Measurements from ENCODE around the gene OTUB2. TPM values are rescaled to one million over a fixed set of nuclear protein-coding genes. Genes with fewer than 3 reads are reported as not detected.

Gene OTUB2
- polyA plus RNA-seq, 3 donors: 0.25 to 0.95 (median 0.28) TPM

DNA sequence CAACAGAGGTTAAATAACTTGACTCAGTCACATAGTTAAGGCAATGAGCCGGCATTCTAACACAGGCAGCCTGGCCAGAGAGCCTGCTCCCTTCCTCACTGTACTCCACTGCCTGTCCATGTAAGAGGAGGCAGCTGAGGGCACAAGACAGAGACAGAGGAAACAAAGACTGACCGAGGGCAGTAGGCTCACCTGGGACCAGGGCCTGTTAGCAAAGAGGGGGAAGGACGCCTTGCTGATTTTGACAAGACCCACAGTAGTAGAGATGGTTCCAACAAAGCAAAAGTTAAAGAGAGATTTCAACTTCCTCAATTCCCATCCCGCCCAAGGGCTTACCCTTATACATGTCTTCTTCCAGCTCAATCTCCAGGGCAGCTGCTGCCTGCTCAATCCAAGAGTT is 26.5 kb downstream of the OTUB2 start:
- no peak overlapping the region for H3K4me2 ChIP-seq (replicated peaks; ENCODE audit: extremely low read depth, low read length, poor library complexity, severe bottlenecking)
- Mint-ChIP-seq H3K36me3 (peaks cover 91 to 97% of the 10 kb centered on the region in 2 donors), H3K27me3 (ENCODE audit: low read depth in 3 of 3) (no peaks in the 10 kb centered on the region), H3K9me3 (no peaks in the 10 kb centered on the region), H3K4me1 (no peaks in the 10 kb centered on the region), H3K27ac (peak overlapping the region in 3 of 7 donors; percentile 7 to 52 (median 50)), H3K4me3 (no peak overlapping the region)
- H3K36me3 ChIP-seq (replicated peaks in 1 of 2; ENCODE audit: control insufficient read depth in 1 of 2, insufficient read depth in 2 of 2, low read length in 2 of 2): peaks cover 90 to 96% of the 10 kb centered on the region in 2 donors
- no peak overlapping the region for H3K4me3 ChIP-seq (replicated peaks in 1 of 3; ENCODE audit: low read depth in 2 of 3, low read length in 3 of 3)
- H3K4me1 ChIP-seq (ENCODE audit: control insufficient read depth in 1 of 2, insufficient read depth in 2 of 2, low read length in 2 of 2): no peaks in the 10 kb centered on the region
- no peaks in the 10 kb centered on the region for H4K20me1 ChIP-seq (ENCODE audit: insufficient read depth, low read length)
- TF ChIP-seq, protein P1, sequence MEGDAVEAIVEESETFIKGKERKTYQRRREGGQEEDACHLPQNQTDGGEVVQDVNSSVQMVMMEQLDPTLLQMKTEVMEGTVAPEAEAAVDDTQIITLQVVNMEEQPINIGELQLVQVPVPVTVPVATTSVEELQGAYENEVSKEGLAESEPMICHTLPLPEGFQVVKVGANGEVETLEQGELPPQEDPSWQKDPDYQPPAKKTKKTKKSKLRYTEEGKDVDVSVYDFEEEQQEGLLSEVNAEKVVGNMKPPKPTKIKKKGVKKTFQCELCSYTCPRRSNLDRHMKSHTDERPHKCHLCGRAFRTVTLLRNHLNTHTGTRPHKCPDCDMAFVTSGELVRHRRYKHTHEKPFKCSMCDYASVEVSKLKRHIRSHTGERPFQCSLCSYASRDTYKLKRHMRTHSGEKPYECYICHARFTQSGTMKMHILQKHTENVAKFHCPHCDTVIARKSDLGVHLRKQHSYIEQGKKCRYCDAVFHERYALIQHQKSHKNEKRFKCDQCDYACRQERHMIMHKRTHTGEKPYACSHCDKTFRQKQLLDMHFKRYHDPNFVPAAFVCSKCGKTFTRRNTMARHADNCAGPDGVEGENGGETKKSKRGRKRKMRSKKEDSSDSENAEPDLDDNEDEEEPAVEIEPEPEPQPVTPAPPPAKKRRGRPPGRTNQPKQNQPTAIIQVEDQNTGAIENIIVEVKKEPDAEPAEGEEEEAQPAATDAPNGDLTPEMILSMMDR (IDR thresholded peaks at IDR 0.05): no peak
- no peaks in the 10 kb centered on the region for H3K27me3 ChIP-seq (ENCODE audit: control insufficient read depth in 2 of 2, insufficient read depth in 2 of 2, low read length in 2 of 2)
- H3K27ac ChIP-seq (ENCODE audit: low read depth in 1 of 2, low read length in 2 of 2): no peak overlapping the region
- H2AFZ ChIP-seq (ENCODE audit: insufficient read depth, low read depth, low read length, poor library complexity, severe bottlenecking): no peak overlapping the region
- no peaks in the 10 kb centered on the region for H3K79me2 ChIP-seq (ENCODE audit: insufficient read depth, low read length)
- H3K9ac ChIP-seq (ENCODE audit: insufficient read depth, low read length, poor library complexity, severe bottlenecking): no peak overlapping the region
- intact Hi-C loops (cut with micrococcal nuclease): no loop called here
- no peaks in the 10 kb centered on the region for H3K9me3 ChIP-seq (replicated peaks in 1 of 2; ENCODE audit: control insufficient read depth in 1 of 2, insufficient read depth in 1 of 2, low read length in 2 of 2)
- WGBS (ENCODE audit: insufficient coverage): 100% methylated on average over 1 of the region's 4 CpGs
- DNase-seq: no peak

GRCh38 chr14:94054401-94054800 is 28.3 kb downstream of the OTUB2 start:
- Mint-ChIP-seq H3K4me1 (peaks cover 3% of the 10 kb centered on the region), H3K9me3 (no peaks in the 10 kb centered on the region), H3K27me3 (ENCODE audit: low read depth in 3 of 3) (no peaks in the 10 kb centered on the region), H3K4me3 (no peak overlapping the region), H3K27ac (peak overlapping the region in 3 of 7 donors; percentile 2 to 51 (median 13)), H3K36me3 (peaks cover 91 to 98% of the 10 kb centered on the region in 2 donors)
- Histone ChIP-seq H3K27ac (ENCODE audit: low read depth in 1 of 2, low read length in 2 of 2) (no peak overlapping the region), H4K20me1 (ENCODE audit: insufficient read depth, low read length) (no peaks in the 10 kb centered on the region), H3K4me3 (replicated peaks in 1 of 3; ENCODE audit: low read depth in 2 of 3, low read length in 3 of 3) (no peak overlapping the region), H3K36me3 (replicated peaks in 1 of 2; ENCODE audit: control insufficient read depth in 1 of 2, insufficient read depth in 2 of 2, low read length in 2 of 2) (peaks cover 92 to 96% of the 10 kb centered on the region in 2 donors), H3K4me1 (ENCODE audit: control insufficient read depth in 1 of 2, insufficient read depth in 2 of 2, low read length in 2 of 2) (no peaks in the 10 kb centered on the region), H3K9ac (ENCODE audit: insufficient read depth, low read length, poor library complexity, severe bottlenecking) (no peak overlapping the region), H3K79me2 (ENCODE audit: insufficient read depth, low read length) (no peaks in the 10 kb centered on the region), H3K27me3 (ENCODE audit: control insufficient read depth in 2 of 2, insufficient read depth in 2 of 2, low read length in 2 of 2) (no peaks in the 10 kb centered on the region), H3K4me2 (replicated peaks; ENCODE audit: extremely low read depth, low read length, poor library complexity, severe bottlenecking) (no peak overlapping the region), H2AFZ (ENCODE audit: insufficient read depth, low read depth, low read length, poor library complexity, severe bottlenecking) (no peak overlapping the region), H3K9me3 (replicated peaks in 1 of 2; ENCODE audit: control insufficient read depth in 1 of 2, insufficient read depth in 1 of 2, low read length in 2 of 2) (no peaks in the 10 kb centered on the region)
- no peak for DNase-seq
- TF ChIP-seq, protein P1 (IDR thresholded peaks at IDR 0.05): no peak
- WGBS (ENCODE audit: insufficient coverage): no CpG with 5 or more reads among the region's 1 CpG
- intact Hi-C loops (cut with micrococcal nuclease): no loop called here

Data from CD14-positive monocyte (primary cell).